ENCODE results near the gene FAM210B. TPM values are rescaled to one million over a fixed set of nuclear protein-coding genes. Genes with fewer than 3 reads are reported as not detected.
"Not testable (repeated sequence)": the region's sequence is repeated elsewhere in the genome, so short reads cannot be mapped to it uniquely, and the experiment has no call there.

Gene FAM210B
- polyA plus RNA-seq, 4 donors: 18.1 to 44.6 (median 21.7) TPM

DNA sequence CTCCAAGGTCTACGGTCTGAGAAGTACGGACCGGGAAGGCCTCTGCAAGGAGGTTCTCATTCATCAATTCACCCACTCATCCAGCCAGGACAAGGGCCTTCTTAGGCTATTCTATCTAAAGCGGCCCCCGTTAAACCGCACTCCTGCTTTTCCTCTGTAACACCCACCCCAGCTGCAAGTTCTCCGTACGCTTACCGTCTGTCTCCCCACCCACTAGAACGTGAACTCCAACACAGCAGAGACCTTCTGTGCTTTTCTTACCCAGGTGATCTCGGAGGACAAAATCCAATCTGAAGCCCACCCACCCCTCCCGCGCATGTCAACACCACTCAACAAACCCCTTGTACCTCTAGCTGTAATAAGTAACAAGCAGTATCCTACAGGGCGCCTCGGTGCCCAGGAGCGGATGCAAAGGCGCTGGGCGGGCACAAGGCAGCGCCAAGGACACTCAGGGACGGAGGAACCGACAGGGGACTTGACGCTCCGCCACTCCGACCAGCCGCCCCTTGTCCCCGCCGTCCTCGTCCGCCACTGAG, 32.9 kb downstream of the FAM210B start:
- FAIRE-seq (no peak), DNase-seq (no peak)
- Histone ChIP-seq H3K27me3 (ENCODE audit: control insufficient read depth in 3 of 3, insufficient read depth in 3 of 3, low read length in 3 of 3) (no peaks in the 10 kb centered on the region), H3K4me3 (ENCODE audit: low read depth in 1 of 3, low read length in 3 of 3) (peak overlapping the region; percentile 44 to 90 (median 85)), H3K9me3 (ENCODE audit: control insufficient read depth in 2 of 2, insufficient read depth in 1 of 2, low read depth in 1 of 2, low read length in 1 of 2) (no peaks in the 10 kb centered on the region), H3K36me3 (ENCODE audit: control insufficient read depth in 3 of 3, insufficient read depth in 2 of 3, low read depth in 1 of 3, low read length in 3 of 3) (peaks cover 0 to 11% (median 9%) of the 10 kb centered on the region in 3 donors), H3K27ac (ENCODE audit: low read depth in 1 of 3, low read length in 2 of 3) (peak overlapping the region; percentile 78 to 94 (median 86)), H3K4me1 (ENCODE audit: control insufficient read depth in 3 of 3, insufficient read depth in 2 of 3, low read depth in 1 of 3, low read length in 2 of 3) (peaks cover 0 to 4% (median 0%) of the 10 kb centered on the region in 3 donors)
- 0% methylated on average over 29 of the region's 29 CpGs for WGBS, 3 donors

DNA sequence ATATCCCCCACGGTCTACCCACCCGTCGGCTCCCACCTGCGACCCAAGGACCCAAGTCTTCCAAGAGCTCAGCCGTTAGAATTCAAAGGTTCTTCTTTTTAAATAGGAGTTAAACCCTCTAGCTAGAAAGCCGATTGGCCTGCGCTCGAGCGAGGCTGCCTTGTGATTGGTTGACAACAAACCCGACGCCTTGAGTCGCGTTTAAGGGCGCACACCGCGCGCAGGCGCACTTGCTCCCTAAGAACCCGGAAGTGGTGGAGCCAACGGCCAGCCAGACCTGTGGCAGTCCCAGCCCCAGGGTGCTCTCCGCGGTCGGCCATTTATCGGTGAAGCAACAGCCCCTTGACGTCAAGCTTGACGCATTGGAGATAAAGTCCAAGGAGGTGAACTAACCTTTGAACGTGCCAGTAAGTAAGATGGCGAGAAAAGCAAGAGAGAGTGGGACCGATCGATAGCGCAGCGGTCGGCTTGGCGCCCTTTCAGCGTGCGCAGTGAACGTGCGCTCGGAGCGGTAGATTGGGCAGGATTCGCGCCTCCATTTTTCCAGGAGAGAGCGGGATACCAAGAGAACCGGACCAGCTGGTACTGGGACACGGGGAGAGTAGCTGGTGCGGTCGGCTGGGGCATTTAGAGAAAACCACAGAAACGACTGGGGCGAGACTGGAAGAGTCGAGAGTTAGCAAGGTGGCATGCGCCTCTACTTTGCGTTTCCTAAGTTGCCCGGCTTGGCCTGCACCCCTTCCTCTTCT, 33.5 kb downstream of the FAM210B start, which contains the start of the genes AURKA and CSTF1:
Gene AURKA, minus strand, starts transcription at position 84 of the 749 bp plus-strand sequence. CDS start 4,018 bp downstream, outside the sequence.
Gene CSTF1, plus strand, starts transcription at position 514 of the 749 bp plus-strand sequence. CDS start 2,908 bp downstream, outside the sequence.
- FAIRE-seq (no peak), DNase-seq (peak; percentile 100)
- H3K36me3 ChIP-seq (ENCODE audit: control insufficient read depth in 3 of 3, insufficient read depth in 2 of 3, low read depth in 1 of 3, low read length in 3 of 3): peaks cover 2 to 11% (median 10%) of the 10 kb centered on the region in 3 donors
- H3K4me3 ChIP-seq (ENCODE audit: low read depth in 1 of 3, low read length in 3 of 3): peak within 1 kb of the TSS; percentile 76 to 93 (median 85)
- H3K9me3 ChIP-seq (ENCODE audit: control insufficient read depth in 2 of 2, insufficient read depth in 1 of 2, low read depth in 1 of 2, low read length in 1 of 2): no peaks in the 10 kb centered on the region
- peak within 1 kb of the TSS; percentile 86 to 94 (median 89) for H3K27ac ChIP-seq (ENCODE audit: low read depth in 1 of 3, low read length in 2 of 3)
- 0% methylated on average over 53 of the region's 53 CpGs for WGBS, 3 donors
- H3K27me3 ChIP-seq (ENCODE audit: control insufficient read depth in 3 of 3, insufficient read depth in 3 of 3, low read length in 3 of 3): no peaks in the 10 kb centered on the region
- peaks cover 0 to 4% (median 0%) of the 10 kb centered on the region in 3 donors for H3K4me1 ChIP-seq (ENCODE audit: control insufficient read depth in 3 of 3, insufficient read depth in 2 of 3, low read depth in 1 of 3, low read length in 2 of 3)

DNA sequence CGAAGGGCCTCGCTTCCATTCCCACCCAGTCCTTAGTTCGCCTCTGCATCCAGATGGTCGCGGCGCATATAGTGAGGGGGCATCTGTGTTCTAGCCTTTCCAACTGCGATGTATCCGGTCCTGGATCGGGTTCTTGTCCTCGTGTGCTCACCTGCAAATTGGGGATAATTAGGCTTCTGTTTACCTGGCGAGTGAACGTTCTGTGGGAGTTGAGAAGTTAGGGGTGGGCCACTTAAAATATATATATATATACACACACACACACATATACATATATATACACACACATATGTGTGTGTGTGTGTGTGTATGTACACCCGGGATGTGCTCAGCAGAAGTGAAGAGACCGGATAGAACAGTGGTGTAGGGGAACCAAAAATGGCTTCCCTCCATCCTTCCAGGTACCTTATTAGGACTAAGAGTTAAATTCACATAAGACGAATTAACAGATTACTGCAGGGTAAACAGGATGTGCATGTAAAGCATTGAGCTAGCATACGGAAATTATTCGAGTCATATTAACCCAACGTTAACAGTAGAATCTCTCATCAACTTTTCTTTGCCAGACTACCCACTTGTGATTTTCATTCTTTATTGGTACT, 34.2 kb downstream of the FAM210B start:
- no peaks in the 10 kb centered on the region for H3K9me3 ChIP-seq (ENCODE audit: control insufficient read depth in 2 of 2, insufficient read depth in 1 of 2, low read depth in 1 of 2, low read length in 1 of 2)
- peak overlapping the region; percentile 86 to 94 (median 89) for H3K27ac ChIP-seq (ENCODE audit: low read depth in 1 of 3, low read length in 2 of 3)
- peak overlapping the region; percentile 76 to 93 (median 85) for H3K4me3 ChIP-seq (ENCODE audit: low read depth in 1 of 3, low read length in 3 of 3)
- WGBS, 3 donors: 0 to 2% (median 1%) methylated on average over 18 of the region's 18 CpGs
- DNase-seq (peak in 1 of 2 donors; percentile 5), FAIRE-seq (no peak)
- peaks cover 0 to 4% (median 0%) of the 10 kb centered on the region in 3 donors for H3K4me1 ChIP-seq (ENCODE audit: control insufficient read depth in 3 of 3, insufficient read depth in 2 of 3, low read depth in 1 of 3, low read length in 2 of 3)
- peaks cover 4 to 11% (median 10%) of the 10 kb centered on the region in 3 donors for H3K36me3 ChIP-seq (ENCODE audit: control insufficient read depth in 3 of 3, insufficient read depth in 2 of 3, low read depth in 1 of 3, low read length in 3 of 3)
- H3K27me3 ChIP-seq (ENCODE audit: control insufficient read depth in 3 of 3, insufficient read depth in 3 of 3, low read length in 3 of 3): no peaks in the 10 kb centered on the region

DNA sequence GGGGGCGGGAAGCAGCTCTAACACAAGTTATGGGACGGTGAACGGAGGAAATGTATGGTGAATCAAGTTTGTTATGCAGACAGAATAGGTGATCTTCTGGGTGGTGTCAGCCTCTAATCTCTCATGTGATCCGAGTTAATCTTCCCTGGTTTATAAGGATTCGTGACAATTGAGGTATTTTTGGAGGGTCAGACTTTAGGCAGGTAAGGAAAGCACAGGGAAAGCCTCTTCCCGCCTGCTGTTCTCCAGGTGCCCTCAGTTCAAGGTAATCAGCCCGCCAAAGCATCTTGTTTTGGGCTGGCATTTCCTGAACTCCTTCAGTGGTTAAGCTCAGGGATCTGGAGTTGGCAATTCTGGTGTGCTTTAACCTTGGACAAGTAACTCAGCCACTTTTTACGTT, 34.9 kb downstream of the FAM210B start:
- Histone ChIP-seq H3K36me3 (ENCODE audit: control insufficient read depth in 3 of 3, insufficient read depth in 2 of 3, low read depth in 1 of 3, low read length in 3 of 3) (peaks cover 8 to 14% (median 11%) of the 10 kb centered on the region in 3 donors), H3K4me3 (ENCODE audit: low read depth in 1 of 3, low read length in 3 of 3) (peak overlapping the region in 2 of 3 donors; percentile 85 to 93), H3K4me1 (ENCODE audit: control insufficient read depth in 3 of 3, insufficient read depth in 2 of 3, low read depth in 1 of 3, low read length in 2 of 3) (peaks cover 0 to 4% (median 0%) of the 10 kb centered on the region in 3 donors), H3K27me3 (ENCODE audit: control insufficient read depth in 3 of 3, insufficient read depth in 3 of 3, low read length in 3 of 3) (no peaks in the 10 kb centered on the region), H3K27ac (ENCODE audit: low read depth in 1 of 3, low read length in 2 of 3) (no peak overlapping the region), H3K9me3 (ENCODE audit: control insufficient read depth in 2 of 2, insufficient read depth in 1 of 2, low read depth in 1 of 2, low read length in 1 of 2) (no peaks in the 10 kb centered on the region)
- no peak for DNase-seq
- FAIRE-seq: no peak
- 49 to 59% (median 53%) methylated on average over 8 of the region's 8 CpGs for WGBS, 3 donors

DNA sequence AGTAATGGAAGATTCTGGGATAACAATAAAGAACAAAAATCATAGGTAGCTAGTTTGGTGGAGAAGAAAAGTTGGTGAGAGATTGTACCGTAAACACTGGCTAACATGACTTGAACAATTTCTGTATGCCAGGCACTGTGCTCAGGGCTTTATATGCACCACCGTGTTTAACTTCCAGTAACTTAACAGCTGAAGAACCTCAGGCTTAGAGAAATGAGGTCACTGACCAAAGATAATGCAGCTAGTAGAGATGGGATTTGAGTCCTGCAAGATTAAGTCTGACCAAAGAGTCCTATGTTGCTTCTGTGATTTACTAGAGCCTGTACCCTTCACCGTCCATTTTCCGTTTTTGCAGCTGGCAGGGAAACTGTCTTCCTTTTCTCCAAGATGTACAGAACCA, 36.4 kb downstream of the FAM210B start:
- H3K9me3 ChIP-seq (ENCODE audit: control insufficient read depth in 2 of 2, insufficient read depth in 1 of 2, low read depth in 1 of 2, low read length in 1 of 2): no peaks in the 10 kb centered on the region
- DNase-seq: no peak
- peaks cover 0 to 4% (median 0%) of the 10 kb centered on the region in 3 donors for H3K4me1 ChIP-seq (ENCODE audit: control insufficient read depth in 3 of 3, insufficient read depth in 2 of 3, low read depth in 1 of 3, low read length in 2 of 3)
- no peak overlapping the region for H3K27ac ChIP-seq (ENCODE audit: low read depth in 1 of 3, low read length in 2 of 3)
- H3K36me3 ChIP-seq (ENCODE audit: control insufficient read depth in 3 of 3, insufficient read depth in 2 of 3, low read depth in 1 of 3, low read length in 3 of 3): peaks cover 11 to 23% (median 12%) of the 10 kb centered on the region in 3 donors
- no peaks in the 10 kb centered on the region for H3K27me3 ChIP-seq (ENCODE audit: control insufficient read depth in 3 of 3, insufficient read depth in 3 of 3, low read length in 3 of 3)
- H3K4me3 ChIP-seq (ENCODE audit: low read depth in 1 of 3, low read length in 3 of 3): no peak overlapping the region
- no peak for FAIRE-seq
- WGBS, 3 donors: 86 to 93% (median 90%) methylated on average over 4 of the region's 4 CpGs

DNA sequence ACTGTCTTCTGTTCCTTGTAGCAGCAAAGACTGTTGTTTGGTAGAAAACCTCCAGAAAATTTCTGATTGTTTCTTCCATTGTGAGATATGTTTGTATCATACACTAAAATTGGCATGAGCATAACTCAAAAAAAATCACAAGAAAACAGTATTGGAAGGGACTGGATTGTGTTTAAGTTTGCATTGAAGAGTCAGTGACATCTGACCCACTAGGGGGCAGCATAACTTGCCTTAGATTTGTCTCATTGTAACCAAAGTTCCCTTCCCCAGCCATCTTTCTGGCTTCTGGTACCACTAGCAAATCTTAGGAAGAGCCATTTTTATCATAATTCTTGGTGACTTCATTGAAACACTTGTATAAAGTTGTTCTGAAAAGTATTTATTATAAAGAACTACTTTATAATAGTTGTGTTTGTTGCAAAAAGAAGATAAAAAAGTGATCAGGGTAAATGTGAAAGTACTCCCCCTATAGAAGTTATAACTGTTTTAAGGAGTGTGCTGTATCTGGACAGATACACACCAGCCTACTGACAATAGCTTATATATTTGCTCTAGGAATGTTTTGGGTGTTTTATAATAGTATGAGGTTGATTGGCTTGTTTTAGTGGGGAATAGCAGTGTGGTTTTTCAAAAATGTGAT, 41.3 kb downstream of the FAM210B start:
- Histone ChIP-seq H3K4me3 (ENCODE audit: low read depth in 1 of 3, low read length in 3 of 3) (no peak overlapping the region), H3K4me1 (ENCODE audit: control insufficient read depth in 3 of 3, insufficient read depth in 2 of 3, low read depth in 1 of 3, low read length in 2 of 3) (no peaks in the 10 kb centered on the region), H3K9me3 (ENCODE audit: control insufficient read depth in 2 of 2, insufficient read depth in 1 of 2, low read depth in 1 of 2, low read length in 1 of 2) (no peaks in the 10 kb centered on the region), H3K27ac (ENCODE audit: low read depth in 1 of 3, low read length in 2 of 3) (no peak overlapping the region), H3K27me3 (ENCODE audit: control insufficient read depth in 3 of 3, insufficient read depth in 3 of 3, low read length in 3 of 3) (no peaks in the 10 kb centered on the region), H3K36me3 (ENCODE audit: control insufficient read depth in 3 of 3, insufficient read depth in 2 of 3, low read depth in 1 of 3, low read length in 3 of 3) (peaks cover 12 to 32% (median 21%) of the 10 kb centered on the region in 3 donors)
- DNase-seq (peak; percentile 61 to 73), FAIRE-seq (no peak)

DNA sequence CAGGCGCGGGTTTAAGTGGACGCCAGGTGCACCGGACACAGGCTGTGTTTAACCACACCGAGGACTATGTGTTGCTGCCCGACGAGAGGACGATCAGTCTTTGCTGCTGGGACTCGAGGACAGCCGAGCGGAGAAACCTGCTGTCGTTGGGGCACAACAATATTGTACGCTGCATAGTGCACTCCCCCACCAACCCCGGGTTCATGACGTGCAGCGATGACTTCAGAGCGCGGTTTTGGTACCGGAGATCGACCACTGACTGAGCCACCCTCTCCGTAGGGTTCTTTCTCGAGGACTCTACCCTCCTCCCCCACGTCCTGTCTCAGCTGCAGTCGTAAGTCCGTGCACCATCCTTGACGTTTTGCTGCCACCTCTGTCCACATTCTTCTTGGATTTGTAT, 44.7 kb downstream of the FAM210B start:
- H3K27me3 ChIP-seq (ENCODE audit: control insufficient read depth in 3 of 3, insufficient read depth in 3 of 3, low read length in 3 of 3): no peaks in the 10 kb centered on the region
- H3K4me1 ChIP-seq (ENCODE audit: control insufficient read depth in 3 of 3, insufficient read depth in 2 of 3, low read depth in 1 of 3, low read length in 2 of 3): no peaks in the 10 kb centered on the region
- H3K4me3 ChIP-seq (ENCODE audit: low read depth in 1 of 3, low read length in 3 of 3): no peak overlapping the region
- no peak for FAIRE-seq
- no peak for DNase-seq
- WGBS, 3 donors: 93 to 97% (median 95%) methylated on average over 26 of the region's 26 CpGs
- peaks cover 13 to 26% (median 25%) of the 10 kb centered on the region in 3 donors for H3K36me3 ChIP-seq (ENCODE audit: control insufficient read depth in 3 of 3, insufficient read depth in 2 of 3, low read depth in 1 of 3, low read length in 3 of 3)
- no peaks in the 10 kb centered on the region for H3K9me3 ChIP-seq (ENCODE audit: control insufficient read depth in 2 of 2, insufficient read depth in 1 of 2, low read depth in 1 of 2, low read length in 1 of 2)
- no peak overlapping the region for H3K27ac ChIP-seq (ENCODE audit: low read depth in 1 of 3, low read length in 2 of 3)

DNA sequence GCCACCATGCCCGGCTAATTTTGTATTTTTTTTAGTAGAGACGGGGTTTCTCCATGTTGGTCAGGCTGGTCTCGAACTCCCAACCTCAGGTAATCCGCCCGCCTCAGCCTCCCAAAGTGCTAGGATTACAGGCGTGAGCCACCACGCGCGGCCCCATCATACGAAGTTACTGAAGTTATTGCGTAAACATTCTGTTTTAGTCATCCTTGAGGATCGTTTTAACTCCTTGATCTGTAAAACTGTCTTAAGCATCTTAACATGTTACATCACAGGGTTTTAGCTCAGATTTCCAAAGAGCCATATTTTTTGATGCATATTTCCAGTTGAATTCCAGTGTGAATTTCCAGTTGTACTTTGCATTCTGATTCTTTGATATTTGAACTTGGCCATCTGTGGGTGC, 46.6 kb downstream of the FAM210B start:
- 95 to 97% (median 95%) methylated on average over 12 of the region's 12 CpGs for WGBS, 3 donors
- H3K9me3 ChIP-seq (ENCODE audit: control insufficient read depth in 2 of 2, insufficient read depth in 1 of 2, low read depth in 1 of 2, low read length in 1 of 2); H3K27me3 ChIP-seq (ENCODE audit: control insufficient read depth in 3 of 3, insufficient read depth in 3 of 3, low read length in 3 of 3); H3K27ac ChIP-seq (ENCODE audit: low read depth in 1 of 3, low read length in 2 of 3); H3K4me3 ChIP-seq (ENCODE audit: low read depth in 1 of 3, low read length in 3 of 3); H3K4me1 ChIP-seq (ENCODE audit: control insufficient read depth in 3 of 3, insufficient read depth in 2 of 3, low read depth in 1 of 3, low read length in 2 of 3); FAIRE-seq; DNase-seq: not testable (repeated sequence)
- peaks cover 8 to 30% (median 16%) of the 10 kb centered on the region in 3 donors for H3K36me3 ChIP-seq (ENCODE audit: control insufficient read depth in 3 of 3, insufficient read depth in 2 of 3, low read depth in 1 of 3, low read length in 3 of 3)
